DOHH2 (cell line): ENCODE measurements around the gene SFRP5.

Experiments used
- H3F3A ChIP-seq: fragments of 200-600 bp; sonication (generic), shearing (Covaris generic); 2 replicates; pipeline ENCODE4 v1.6.0; 2016; ENCODE audit warnings: antibody characterized with exemption, mild to moderate bottlenecking; ENCODE audit not compliant: control insufficient read depth, insufficient read depth
- H3K27ac ChIP-seq: fragments of 200-600 bp; sonication (generic); 2 replicates; pipeline ENCODE4 v1.5.1; 2014; ENCODE audit warnings: low read depth, mild to moderate bottlenecking, low read length, moderate library complexity
- H3K27me3 ChIP-seq: fragments of 200-600 bp; sonication (generic); 2 replicates; pipeline ENCODE4 v1.6.1; 2014; ENCODE audit warnings: mild to moderate bottlenecking, low read length, mixed read lengths; ENCODE audit not compliant: control insufficient read depth
- H3K36me3 ChIP-seq: fragments of 200-600 bp; sonication (generic); 2 replicates; pipeline ENCODE4 v1.6.1; 2014; ENCODE audit warnings: mild to moderate bottlenecking, low read length, moderate library complexity, mixed read lengths; ENCODE audit not compliant: control insufficient read depth
- H3K4me1 ChIP-seq: fragments of 200-600 bp; sonication (generic); 2 replicates; pipeline ENCODE4 v1.6.1; 2014; ENCODE audit warnings: mild to moderate bottlenecking, low read length, mixed read lengths; ENCODE audit not compliant: control insufficient read depth
- H3K4me2 ChIP-seq: fragments of 200-600 bp; sonication (generic); 2 replicates; pipeline ENCODE4 v1.6.0; 2014; ENCODE audit warnings: mild to moderate bottlenecking, low read length, moderate library complexity
- H3K4me3 ChIP-seq: fragments of 200-600 bp; sonication (generic); 2 replicates; pipeline ENCODE4 v1.5.1; 2014; ENCODE audit warnings: mild to moderate bottlenecking, low read length, mixed read lengths
- H3K79me2 ChIP-seq: fragments of 200-600 bp; sonication (generic); 2 replicates; pipeline ENCODE4 v1.6.1; 2014; ENCODE audit warnings: mild to moderate bottlenecking, low read length, mixed read lengths; ENCODE audit not compliant: control insufficient read depth
- H3K9me2 ChIP-seq: fragments of 200-600 bp; sonication (generic); replicated peaks from 2 replicates; pipeline ENCODE4 v1.6.1; 2014; ENCODE audit warnings: mild to moderate bottlenecking, low read length, mixed read lengths; ENCODE audit not compliant: control insufficient read depth
- H3K9me3 ChIP-seq: fragments of 200-600 bp; sonication (generic); 2 replicates; pipeline ENCODE4 v1.6.1; 2014; ENCODE audit warnings: antibody characterized with exemption, low read length, mixed read lengths; ENCODE audit not compliant: control insufficient read depth, insufficient read depth
- H4K20me1 ChIP-seq: fragments of 200-600 bp; sonication (generic); 2 replicates; pipeline ENCODE4 v1.6.0; 2014; ENCODE audit warnings: low read depth, mild to moderate bottlenecking, antibody characterized with exemption, low read length, moderate library complexity; ENCODE audit not compliant: control insufficient read depth, insufficient read depth
- EZH2phosphoT487 ChIP-seq: fragments of 200-600 bp; sonication (generic); IDR thresholded peaks from 2 replicates; pipeline ENCODE4 v1.6.1; 2017; ENCODE audit warnings: borderline replicate concordance, mild to moderate bottlenecking, antibody characterized with exemption, low read length, moderate library complexity, mixed read lengths
- TF ChIP-seq, protein P1 (sequence below): fragments of 200-600 bp; sonication (generic); IDR thresholded peaks from one replicate; pipeline ENCODE4 v1.5.1; 2014; ENCODE audit warnings: antibody characterized with exemption, mild to moderate bottlenecking, low read depth, low read length; ENCODE audit not compliant: poor library complexity, severe bottlenecking

Gene SFRP5

DNA sequence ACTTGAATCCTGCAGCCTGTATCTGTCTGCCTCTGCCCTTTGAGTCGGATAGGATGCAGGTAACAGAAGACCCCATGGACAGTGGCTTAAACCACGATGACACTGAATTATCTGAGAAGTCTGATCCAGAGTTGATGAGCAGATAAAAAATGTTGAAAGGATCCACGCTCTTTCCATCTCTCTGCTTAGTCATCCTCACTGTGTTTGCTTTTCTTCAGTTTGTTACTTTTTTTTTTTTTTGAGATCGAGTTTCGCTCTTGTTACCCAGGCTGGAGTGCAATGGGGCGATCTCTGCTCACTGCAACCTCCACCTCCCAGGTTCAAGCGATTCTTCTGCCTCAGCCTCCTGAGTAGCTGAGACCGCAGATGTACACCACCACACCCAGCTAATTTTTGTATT, 40.9 kb upstream of the SFRP5 start:
- Histone ChIP-seq H3K9me2 (no peaks in the 10 kb centered on the region), H3K79me2 (no peaks in the 10 kb centered on the region), H3K4me1 (no peaks in the 10 kb centered on the region), H3K4me3 (no peak overlapping the region), H3K9me3 (no peaks in the 10 kb centered on the region), H3K27ac (no peak overlapping the region), H3F3A (no peaks in the 10 kb centered on the region), H3K36me3 (no peaks in the 10 kb centered on the region), H3K27me3 (peaks cover 11% of the 10 kb centered on the region; the same call in 1 of the 2 replicates), H4K20me1 (no peaks in the 10 kb centered on the region), H3K4me2 (no peak overlapping the region)
- TF ChIP-seq, protein P1, sequence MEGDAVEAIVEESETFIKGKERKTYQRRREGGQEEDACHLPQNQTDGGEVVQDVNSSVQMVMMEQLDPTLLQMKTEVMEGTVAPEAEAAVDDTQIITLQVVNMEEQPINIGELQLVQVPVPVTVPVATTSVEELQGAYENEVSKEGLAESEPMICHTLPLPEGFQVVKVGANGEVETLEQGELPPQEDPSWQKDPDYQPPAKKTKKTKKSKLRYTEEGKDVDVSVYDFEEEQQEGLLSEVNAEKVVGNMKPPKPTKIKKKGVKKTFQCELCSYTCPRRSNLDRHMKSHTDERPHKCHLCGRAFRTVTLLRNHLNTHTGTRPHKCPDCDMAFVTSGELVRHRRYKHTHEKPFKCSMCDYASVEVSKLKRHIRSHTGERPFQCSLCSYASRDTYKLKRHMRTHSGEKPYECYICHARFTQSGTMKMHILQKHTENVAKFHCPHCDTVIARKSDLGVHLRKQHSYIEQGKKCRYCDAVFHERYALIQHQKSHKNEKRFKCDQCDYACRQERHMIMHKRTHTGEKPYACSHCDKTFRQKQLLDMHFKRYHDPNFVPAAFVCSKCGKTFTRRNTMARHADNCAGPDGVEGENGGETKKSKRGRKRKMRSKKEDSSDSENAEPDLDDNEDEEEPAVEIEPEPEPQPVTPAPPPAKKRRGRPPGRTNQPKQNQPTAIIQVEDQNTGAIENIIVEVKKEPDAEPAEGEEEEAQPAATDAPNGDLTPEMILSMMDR: no peak
- TF ChIP-seq EZH2phosphoT487: no peak

- Histone ChIP-seq H3K4me1 (no peaks in the 10 kb centered on the region), H3K36me3 (no peaks in the 10 kb centered on the region), H3K4me2 (no peak overlapping the region)
These were observed 40.2 kb upstream of the SFRP5 start for GRCh38 chr10:97811958-97812357.

GRCh38 chr10:97810446-97810845, 38.6 kb upstream of the SFRP5 start:
- no peaks in the 10 kb centered on the region for H3K4me1 ChIP-seq
- H3K9me2 ChIP-seq: no peaks in the 10 kb centered on the region
- no peaks in the 10 kb centered on the region for H4K20me1 ChIP-seq
- H3K79me2 ChIP-seq: no peaks in the 10 kb centered on the region
- H3K4me3 ChIP-seq: no peak overlapping the region
- H3K27me3 ChIP-seq: peaks cover 9% of the 10 kb centered on the region; the same call in 1 of the 2 replicates
- no peaks in the 10 kb centered on the region for H3K36me3 ChIP-seq
- H3K9me3 ChIP-seq: no peaks in the 10 kb centered on the region
- no peak overlapping the region for H3K27ac ChIP-seq
- no peak for TF ChIP-seq EZH2phosphoT487
- TF ChIP-seq, protein P1: no peak
- H3F3A ChIP-seq: no peaks in the 10 kb centered on the region
- no peak overlapping the region for H3K4me2 ChIP-seq

More at GRCh38 chr10:97811958-97812357, 40.2 kb upstream of the SFRP5 start:
- no peaks in the 10 kb centered on the region for H3K9me3 ChIP-seq
- peaks cover 9% of the 10 kb centered on the region; the same call in 1 of the 2 replicates for H3K27me3 ChIP-seq
- no peaks in the 10 kb centered on the region for H3K9me2 ChIP-seq
- TF ChIP-seq EZH2phosphoT487: no peak
- TF ChIP-seq, protein P1: no peak
- H4K20me1 ChIP-seq: no peaks in the 10 kb centered on the region
- H3K79me2 ChIP-seq: no peaks in the 10 kb centered on the region
- H3F3A ChIP-seq: no peaks in the 10 kb centered on the region
- H3K27ac ChIP-seq: no peak overlapping the region
- H3K4me3 ChIP-seq: no peak overlapping the region

GRCh38 chr10:97805949-97806348, 34.1 kb upstream of the SFRP5 start:
- no peak overlapping the region for H3K27ac ChIP-seq
- no peaks in the 10 kb centered on the region for H3F3A ChIP-seq
- H3K9me3 ChIP-seq: no peaks in the 10 kb centered on the region
- H3K4me3 ChIP-seq: no peak overlapping the region
- no peaks in the 10 kb centered on the region for H3K36me3 ChIP-seq
- H4K20me1 ChIP-seq: no peaks in the 10 kb centered on the region
- no peak overlapping the region for H3K4me2 ChIP-seq
- peaks cover 6% of the 10 kb centered on the region; the same call in 1 of the 2 replicates for H3K27me3 ChIP-seq
- no peaks in the 10 kb centered on the region for H3K79me2 ChIP-seq
- TF ChIP-seq EZH2phosphoT487: no peak
- TF ChIP-seq, protein P1: no peak
- H3K9me2 ChIP-seq: no peaks in the 10 kb centered on the region
- H3K4me1 ChIP-seq: no peaks in the 10 kb centered on the region
